Mammary epithelial cell (primary cell): ENCODE measurements around the gene CD9.

Experiments
- EZH2 ChIP-seq: IDR thresholded peaks from 2 replicates; pipeline ENCODE4 v1.6.1; 2012; ENCODE audit warnings: low read length, inconsistent platforms, borderline replicate concordance
- TF ChIP-seq, protein P1 (sequence below), 2 donors: IDR thresholded peaks in 1 of 2; conservative IDR thresholded peaks in 1 of 2; 2 replicates each; pipeline ENCODE4 v1.5.1; 2011 to 2012; ENCODE audit warnings: inconsistent platforms in 2 of 2, low read length in 2 of 2, mild to moderate bottlenecking in 2 of 2, control low read depth in 1 of 2, low read depth in 1 of 2; ENCODE audit not compliant: insufficient read depth in 1 of 2; ENCODE audit errors: extremely low read depth in 1 of 2

DNA sequence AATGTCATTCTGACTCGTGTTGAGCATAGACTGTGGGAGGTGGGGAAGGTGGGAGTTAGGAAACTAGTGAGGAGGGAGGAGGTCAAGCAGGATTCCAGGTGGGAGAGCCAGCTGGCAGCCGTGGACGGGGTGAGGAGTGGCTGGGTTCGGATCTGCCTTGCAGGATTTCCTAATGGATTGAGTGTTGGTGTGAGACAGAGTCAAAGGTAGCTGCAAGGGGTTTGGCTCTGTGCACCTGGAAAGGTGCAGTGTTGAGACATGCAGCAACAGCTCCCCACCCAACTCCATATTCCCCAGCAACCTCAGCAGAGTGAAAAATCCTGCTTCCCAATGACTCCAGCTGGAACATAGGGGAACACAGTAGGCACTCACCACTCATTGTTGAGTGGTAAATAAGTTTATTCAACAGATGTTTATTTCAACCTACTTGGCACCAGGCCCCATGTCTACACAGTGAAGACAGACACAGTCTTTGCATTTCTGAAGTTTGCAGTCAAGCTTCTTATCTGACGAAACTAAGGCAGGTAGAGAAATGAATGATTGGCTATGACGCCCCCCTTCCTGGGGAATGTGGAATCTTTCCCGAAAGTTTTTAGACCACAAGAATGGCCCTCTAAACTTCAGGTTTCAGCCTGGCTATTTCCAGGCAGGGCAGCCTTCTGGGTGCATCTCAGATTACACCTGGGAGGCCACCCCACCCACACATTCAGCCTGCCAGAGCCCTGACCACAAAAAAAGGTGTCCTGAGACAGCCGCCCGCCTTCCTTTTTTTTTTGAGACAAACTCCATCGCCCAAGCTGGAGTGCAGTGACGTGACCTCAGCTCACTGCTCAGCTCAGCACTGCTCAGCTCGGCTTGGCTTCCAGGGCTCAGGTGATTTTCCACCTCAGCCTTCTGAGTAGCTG lies 72.4 kb downstream of the CD9 start:
- TF ChIP-seq, protein P1, sequence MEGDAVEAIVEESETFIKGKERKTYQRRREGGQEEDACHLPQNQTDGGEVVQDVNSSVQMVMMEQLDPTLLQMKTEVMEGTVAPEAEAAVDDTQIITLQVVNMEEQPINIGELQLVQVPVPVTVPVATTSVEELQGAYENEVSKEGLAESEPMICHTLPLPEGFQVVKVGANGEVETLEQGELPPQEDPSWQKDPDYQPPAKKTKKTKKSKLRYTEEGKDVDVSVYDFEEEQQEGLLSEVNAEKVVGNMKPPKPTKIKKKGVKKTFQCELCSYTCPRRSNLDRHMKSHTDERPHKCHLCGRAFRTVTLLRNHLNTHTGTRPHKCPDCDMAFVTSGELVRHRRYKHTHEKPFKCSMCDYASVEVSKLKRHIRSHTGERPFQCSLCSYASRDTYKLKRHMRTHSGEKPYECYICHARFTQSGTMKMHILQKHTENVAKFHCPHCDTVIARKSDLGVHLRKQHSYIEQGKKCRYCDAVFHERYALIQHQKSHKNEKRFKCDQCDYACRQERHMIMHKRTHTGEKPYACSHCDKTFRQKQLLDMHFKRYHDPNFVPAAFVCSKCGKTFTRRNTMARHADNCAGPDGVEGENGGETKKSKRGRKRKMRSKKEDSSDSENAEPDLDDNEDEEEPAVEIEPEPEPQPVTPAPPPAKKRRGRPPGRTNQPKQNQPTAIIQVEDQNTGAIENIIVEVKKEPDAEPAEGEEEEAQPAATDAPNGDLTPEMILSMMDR (conservative IDR thresholded peaks at IDR 0.05 in 1 of 2, IDR thresholded peaks at IDR 0.05 in 1 of 2; ENCODE audit: extremely low read depth in 1 of 2, insufficient read depth in 1 of 2, low read depth in 1 of 2, low read length in 2 of 2) = no peak
- TF ChIP-seq EZH2 = no peak
